ENCODE data around the gene ABAT. TPM values are rescaled to one million over a fixed set of nuclear protein-coding genes. Genes with fewer than 3 reads are reported as not detected.

The ABAT gene
- total RNA-seq, 1 donor from 2014 or later: 23.3 TPM

GRCh38 chr16:8718851-8719680 is 44.6 kb downstream of the ABAT start:
- Mint-ChIP-seq H3K4me3 (ENCODE audit: unreplicated experiment) (no peak overlapping the region), H3K4me1 (ENCODE audit: low read depth, unreplicated experiment) (peaks cover 3% of the 10 kb centered on the region), H3K9me3 (ENCODE audit: unreplicated experiment) (no peaks in the 10 kb centered on the region), H3K27me3 (ENCODE audit: low read depth, unreplicated experiment) (no peaks in the 10 kb centered on the region), H3K36me3 (ENCODE audit: low read depth, unreplicated experiment) (peaks cover 2% of the 10 kb centered on the region), H3K27ac (ENCODE audit: unreplicated experiment) (no peak overlapping the region)
- H2AFZ ChIP-seq (ENCODE audit: low read depth, low read length): no peak overlapping the region
- FAIRE-seq: no peak
- H3K4me1 ChIP-seq (ENCODE audit: insufficient read depth, low read length): peaks cover 3% of the 10 kb centered on the region
- H3K36me3 ChIP-seq (ENCODE audit: insufficient read depth, low read length): no peaks in the 10 kb centered on the region
- peaks cover 30% of the 10 kb centered on the region for H3K27me3 ChIP-seq (ENCODE audit: insufficient read depth, low read length)
- no peak overlapping the region for H3K4me3 ChIP-seq (ENCODE audit: insufficient read depth, low read depth, low read length)
- TF ChIP-seq EZH2 (IDR thresholded peaks at IDR 0.05; ENCODE audit: insufficient read depth, low read length) (no peak), CTCF (IDR thresholded peaks at IDR 0.05; ENCODE audit: insufficient read depth, low read depth, low read length) (no peak)
- H4K20me1 ChIP-seq (ENCODE audit: insufficient read depth, low read length): no peaks in the 10 kb centered on the region
- DNase-seq (ENCODE audit: low read depth): no peak
- no peak overlapping the region for H3K9ac ChIP-seq (ENCODE audit: low read length)
- peaks cover 4% of the 10 kb centered on the region for H3K9me3 ChIP-seq (ENCODE audit: insufficient read depth, low read depth, low read length)
- no peaks in the 10 kb centered on the region for H3K79me2 ChIP-seq (ENCODE audit: insufficient read depth, low read length)
- H3K4me2 ChIP-seq (ENCODE audit: low read length): no peak overlapping the region
- H3K27ac ChIP-seq (ENCODE audit: low read depth, low read length): no peak overlapping the region

- H3K9me3 ChIP-seq (ENCODE audit: insufficient read depth, low read depth, low read length): peaks cover 4% of the 10 kb centered on the region
- Mint-ChIP-seq H3K4me3 (ENCODE audit: unreplicated experiment) (no peak overlapping the region), H3K27ac (ENCODE audit: unreplicated experiment) (no peak overlapping the region), H3K9me3 (ENCODE audit: unreplicated experiment) (no peaks in the 10 kb centered on the region), H3K36me3 (ENCODE audit: low read depth, unreplicated experiment) (peaks cover 4% of the 10 kb centered on the region), H3K27me3 (ENCODE audit: low read depth, unreplicated experiment) (no peaks in the 10 kb centered on the region), H3K4me1 (ENCODE audit: low read depth, unreplicated experiment) (peaks cover 3% of the 10 kb centered on the region)
- H3K4me3 ChIP-seq (ENCODE audit: insufficient read depth, low read depth, low read length): no peak overlapping the region
- H3K27me3 ChIP-seq (ENCODE audit: insufficient read depth, low read length): peaks cover 23% of the 10 kb centered on the region
- H3K4me2 ChIP-seq (ENCODE audit: low read length): no peak overlapping the region
- no peak overlapping the region for H3K27ac ChIP-seq (ENCODE audit: low read depth, low read length)
- DNase-seq (ENCODE audit: low read depth) (no peak), FAIRE-seq (no peak)
- no peaks in the 10 kb centered on the region for H4K20me1 ChIP-seq (ENCODE audit: insufficient read depth, low read length)
- H3K9ac ChIP-seq (ENCODE audit: low read length): no peak overlapping the region
- H3K79me2 ChIP-seq (ENCODE audit: insufficient read depth, low read length): no peaks in the 10 kb centered on the region
- peaks cover 3% of the 10 kb centered on the region for H3K4me1 ChIP-seq (ENCODE audit: insufficient read depth, low read length)
- no peak overlapping the region for H2AFZ ChIP-seq (ENCODE audit: low read depth, low read length)
- TF ChIP-seq EZH2 (IDR thresholded peaks at IDR 0.05; ENCODE audit: insufficient read depth, low read length) (no peak), CTCF (IDR thresholded peaks at IDR 0.05; ENCODE audit: insufficient read depth, low read depth, low read length) (no peak)
- no peaks in the 10 kb centered on the region for H3K36me3 ChIP-seq (ENCODE audit: insufficient read depth, low read length)
These were observed 45.9 kb downstream of the ABAT start for GRCh38 chr16:8720080-8720966.
